Epithelial cell of esophagus (primary cell): ENCODE measurements around the gene USP54.
"Not testable (repeated sequence)": the region's sequence is repeated elsewhere in the genome, so short reads cannot be mapped to it uniquely, and the experiment has no call there.

Experiments
- DNase-seq: peaks from one replicate; pipeline ENCODE4 v3.0.0; 2010; ENCODE audit warnings: low read depth
- H3K4me3 ChIP-seq: 2 replicates; pipeline ENCODE4 v1.5.1; 2011; ENCODE audit warnings: mild to moderate bottlenecking, low read length, control low read depth
- CTCF ChIP-seq: IDR thresholded peaks from 2 replicates; pipeline ENCODE4 v1.5.1; 2011; ENCODE audit warnings: low read depth, mild to moderate bottlenecking, low read length, control low read depth, inconsistent platforms; ENCODE audit not compliant: insufficient read depth; ENCODE audit errors: missing control alignments

Gene USP54

GRCh38 chr10:73576890-73577591, 14.1 kb downstream of the USP54 start:
- no peak overlapping the region for H3K4me3 ChIP-seq
- TF ChIP-seq CTCF = no peak
- peak; percentile 42 for DNase-seq

GRCh38 chr10:73576178-73576889, 14.8 kb downstream of the USP54 start:
- TF ChIP-seq CTCF = no peak
- H3K4me3 ChIP-seq = peak overlapping the region; percentile 37
- DNase-seq = peak; percentile 69

- H3K4me3 ChIP-seq, DNase-seq: not testable (repeated sequence)
Measured at GRCh38 chr10:73567025-73567424, 24.1 kb downstream of the USP54 start.

GRCh38 chr10:73561192-73561591, 29.9 kb downstream of the USP54 start:
- DNase-seq = no peak
- no peak overlapping the region for H3K4me3 ChIP-seq
- no peak for TF ChIP-seq CTCF

- no peak overlapping the region for H3K4me3 ChIP-seq
- peak; percentile 14 for DNase-seq
- TF ChIP-seq CTCF = no peak
Measured at GRCh38 chr10:73559590-73559989, 31.6 kb downstream of the USP54 start.

GRCh38 chr10:73556855-73557254, 34.3 kb downstream of the USP54 start:
- no peak for TF ChIP-seq CTCF
- DNase-seq = no peak
- H3K4me3 ChIP-seq = no peak overlapping the region

GRCh38 chr10:73554721-73555120, 36.4 kb downstream of the USP54 start:
- DNase-seq = no peak
- TF ChIP-seq CTCF = no peak
- no peak overlapping the region for H3K4me3 ChIP-seq
